Testis (tissue), 2 donors: Measurements from ENCODE around the gene SLC38A3.

Experiments
- POLR2A ChIP-seq: fragments of 450-650 bp; IDR thresholded peaks from one replicate; pipeline ENCODE4 v1.6.1; 2017; ENCODE audit warnings: antibody characterized with exemption, mild to moderate bottlenecking, moderate library complexity
- TF ChIP-seq, protein P1 (sequence below), 3 experiments: fragments of 450-650 bp in 2 of 3; fragments of 200-600 bp in 1 of 3; sonication (generic) in 1 of 3; IDR thresholded peaks; one replicate each; pipeline ENCODE4 v1.5.1; 2016 to 2019; ENCODE audit warnings: antibody characterized with exemption in 3 of 3, mild to moderate bottlenecking in 2 of 3, moderate library complexity in 1 of 3

DNA sequence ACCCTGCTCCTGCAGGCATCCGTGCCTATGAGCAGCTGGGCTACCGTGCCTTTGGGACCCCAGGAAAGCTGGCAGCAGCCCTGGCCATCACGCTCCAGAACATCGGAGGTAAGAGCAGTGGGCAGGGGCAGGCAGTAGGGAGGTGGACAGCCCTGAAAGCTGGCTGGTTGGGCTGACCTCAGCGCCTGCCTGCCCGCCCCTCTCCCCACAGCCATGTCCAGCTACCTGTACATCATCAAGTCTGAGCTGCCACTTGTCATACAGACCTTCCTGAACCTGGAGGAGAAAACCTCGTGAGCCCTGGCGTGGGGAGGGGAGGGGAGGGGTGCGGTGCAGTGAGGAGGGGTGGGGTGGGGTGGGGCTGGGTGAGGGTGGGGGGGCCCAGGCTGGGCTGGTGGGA, 10.5 kb downstream of the SLC38A3 start:
- TF ChIP-seq, protein P1, sequence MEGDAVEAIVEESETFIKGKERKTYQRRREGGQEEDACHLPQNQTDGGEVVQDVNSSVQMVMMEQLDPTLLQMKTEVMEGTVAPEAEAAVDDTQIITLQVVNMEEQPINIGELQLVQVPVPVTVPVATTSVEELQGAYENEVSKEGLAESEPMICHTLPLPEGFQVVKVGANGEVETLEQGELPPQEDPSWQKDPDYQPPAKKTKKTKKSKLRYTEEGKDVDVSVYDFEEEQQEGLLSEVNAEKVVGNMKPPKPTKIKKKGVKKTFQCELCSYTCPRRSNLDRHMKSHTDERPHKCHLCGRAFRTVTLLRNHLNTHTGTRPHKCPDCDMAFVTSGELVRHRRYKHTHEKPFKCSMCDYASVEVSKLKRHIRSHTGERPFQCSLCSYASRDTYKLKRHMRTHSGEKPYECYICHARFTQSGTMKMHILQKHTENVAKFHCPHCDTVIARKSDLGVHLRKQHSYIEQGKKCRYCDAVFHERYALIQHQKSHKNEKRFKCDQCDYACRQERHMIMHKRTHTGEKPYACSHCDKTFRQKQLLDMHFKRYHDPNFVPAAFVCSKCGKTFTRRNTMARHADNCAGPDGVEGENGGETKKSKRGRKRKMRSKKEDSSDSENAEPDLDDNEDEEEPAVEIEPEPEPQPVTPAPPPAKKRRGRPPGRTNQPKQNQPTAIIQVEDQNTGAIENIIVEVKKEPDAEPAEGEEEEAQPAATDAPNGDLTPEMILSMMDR (IDR thresholded peaks at IDR 0.05): no peak
- TF ChIP-seq POLR2A: no peak
